Activated T-cell treated with anti-CD3 and anti-CD28 coated beads, Interleukin-2, amount 50 U/mL, for 24 hours (primary cell): ENCODE data around the gene FANCC.

Experiments
- DNase-seq: peaks from one replicate; pipeline ENCODE4 v3.0.0-alpha.2; 2020
- H3K27ac Mint-ChIP-seq: 2 replicates; pipeline ENCODE4 v1.8.0; 2020; ENCODE audit warnings: mild to moderate bottlenecking, mixed read lengths
- H3K27me3 Mint-ChIP-seq: 2 replicates; pipeline ENCODE4 v1.8.0; 2020; ENCODE audit warnings: mixed read lengths
- H3K36me3 Mint-ChIP-seq: 2 replicates; pipeline ENCODE4 v1.8.0; 2020; ENCODE audit warnings: low read depth, mixed read lengths
- H3K4me1 Mint-ChIP-seq: 2 replicates; pipeline ENCODE4 v1.8.0; 2020; ENCODE audit warnings: low read depth, mixed read lengths
- H3K4me3 Mint-ChIP-seq: 2 replicates; pipeline ENCODE4 v1.8.0; 2020; ENCODE audit warnings: mild to moderate bottlenecking, moderate library complexity, mixed read lengths
- H3K9me3 Mint-ChIP-seq: 2 replicates; pipeline ENCODE4 v1.8.0; 2020; ENCODE audit warnings: mixed read lengths

Gene FANCC

GRCh38 chr9:95082401-95083084, 235.0 kb downstream of the FANCC start:
- H3K4me3 Mint-ChIP-seq, result no peak overlapping the region
- H3K9me3 Mint-ChIP-seq, result no peaks in the 10 kb centered on the region

GRCh38 chr9:95081998-95082397, 235.5 kb downstream of the FANCC start:
- H3K4me1 Mint-ChIP-seq, result no peaks in the 10 kb centered on the region
- peaks cover 29% of the 10 kb centered on the region for H3K36me3 Mint-ChIP-seq
- no peak overlapping the region for H3K27ac Mint-ChIP-seq
- H3K9me3 Mint-ChIP-seq, result no peaks in the 10 kb centered on the region
- H3K27me3 Mint-ChIP-seq, result no peaks in the 10 kb centered on the region
- DNase-seq, result no peak
- H3K4me3 Mint-ChIP-seq, result no peak overlapping the region

More at GRCh38 chr9:95082401-95083084, 235.0 kb downstream of the FANCC start:
- no peaks in the 10 kb centered on the region for H3K4me1 Mint-ChIP-seq
- no peak overlapping the region for H3K27ac Mint-ChIP-seq
- DNase-seq, result no peak
- H3K36me3 Mint-ChIP-seq, result peaks cover 29% of the 10 kb centered on the region
- no peaks in the 10 kb centered on the region for H3K27me3 Mint-ChIP-seq

DNA sequence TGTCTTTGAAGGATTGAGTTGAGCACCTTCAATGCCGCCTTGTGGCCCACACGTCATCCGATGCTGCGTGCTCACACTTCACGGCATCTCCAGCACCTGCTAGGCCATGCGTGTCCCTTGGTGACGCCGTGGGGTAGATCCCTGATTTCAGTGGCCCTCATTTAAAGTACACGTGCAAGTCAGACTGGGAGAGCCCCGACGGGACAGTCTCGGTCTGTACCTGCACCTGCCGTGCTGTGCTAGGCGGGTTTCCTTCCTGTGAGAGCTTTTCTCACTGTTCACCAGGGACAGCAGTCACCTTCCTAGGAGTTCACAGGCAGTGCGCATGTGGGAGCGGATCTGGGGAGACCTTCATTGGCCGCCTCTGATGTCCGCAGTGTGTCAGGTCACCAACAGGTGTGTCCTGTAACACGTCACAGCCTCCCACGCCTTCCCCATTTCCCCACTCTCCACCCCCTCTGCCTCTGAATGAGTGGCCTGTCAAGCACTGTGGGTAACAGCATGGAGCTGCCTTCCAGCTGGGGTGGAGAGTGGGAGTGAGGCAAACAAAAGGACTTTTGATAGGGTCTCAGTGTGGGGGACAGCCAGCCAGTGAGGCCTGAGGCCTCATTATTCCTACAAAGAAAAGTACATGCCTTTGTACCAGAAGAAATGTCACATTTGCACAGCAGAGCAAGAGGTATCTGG, 236.4 kb downstream of the FANCC start:
- H3K27me3 Mint-ChIP-seq, result no peaks in the 10 kb centered on the region
- H3K4me3 Mint-ChIP-seq, result no peak overlapping the region
- DNase-seq, result no peak
- H3K36me3 Mint-ChIP-seq, result peaks cover 22% of the 10 kb centered on the region
- no peaks in the 10 kb centered on the region for H3K4me1 Mint-ChIP-seq
- H3K27ac Mint-ChIP-seq, result no peak overlapping the region
- no peaks in the 10 kb centered on the region for H3K9me3 Mint-ChIP-seq

GRCh38 chr9:95079461-95079860, 238.0 kb downstream of the FANCC start:
- no peaks in the 10 kb centered on the region for H3K27me3 Mint-ChIP-seq
- no peaks in the 10 kb centered on the region for H3K9me3 Mint-ChIP-seq
- H3K4me3 Mint-ChIP-seq, result no peak overlapping the region
- H3K27ac Mint-ChIP-seq, result no peak overlapping the region
- no peaks in the 10 kb centered on the region for H3K4me1 Mint-ChIP-seq
- peaks cover 17% of the 10 kb centered on the region for H3K36me3 Mint-ChIP-seq
- DNase-seq, result no peak

DNA sequence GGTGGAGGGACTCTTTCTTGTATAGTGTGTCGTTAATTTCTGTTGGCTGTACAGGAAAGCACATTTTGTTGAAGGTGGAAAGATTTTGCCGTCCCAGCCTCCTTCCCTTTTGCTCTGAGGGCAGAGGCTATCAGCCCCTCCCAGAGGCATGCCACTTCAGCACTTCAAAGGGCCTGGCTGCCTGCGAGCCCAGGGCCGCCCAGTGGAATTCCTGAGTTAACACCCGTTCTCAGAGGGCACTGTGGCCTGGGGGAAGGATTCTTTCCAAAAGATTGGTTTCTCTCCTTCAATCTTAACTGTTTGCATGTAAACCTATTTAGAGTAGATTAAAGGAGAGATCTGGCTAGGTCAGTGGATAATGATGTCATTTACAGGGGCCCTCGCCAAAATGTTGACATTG, 238.6 kb downstream of the FANCC start:
- Mint-ChIP-seq H3K27ac (no peak overlapping the region), H3K36me3 (peaks cover 17% of the 10 kb centered on the region), H3K4me1 (no peaks in the 10 kb centered on the region), H3K4me3 (no peak overlapping the region), H3K9me3 (no peaks in the 10 kb centered on the region), H3K27me3 (no peaks in the 10 kb centered on the region)
- no peak for DNase-seq

- peaks cover 15% of the 10 kb centered on the region for H3K36me3 Mint-ChIP-seq
- no peak overlapping the region for H3K27ac Mint-ChIP-seq
- H3K4me1 Mint-ChIP-seq, result no peaks in the 10 kb centered on the region
- no peaks in the 10 kb centered on the region for H3K9me3 Mint-ChIP-seq
- no peaks in the 10 kb centered on the region for H3K27me3 Mint-ChIP-seq
- no peak for DNase-seq
- no peak overlapping the region for H3K4me3 Mint-ChIP-seq
These were observed 239.0 kb downstream of the FANCC start for GRCh38 chr9:95078511-95078910.

- H3K27me3 Mint-ChIP-seq, result no peaks in the 10 kb centered on the region
- no peak overlapping the region for H3K4me3 Mint-ChIP-seq
- DNase-seq, result no peak
- H3K4me1 Mint-ChIP-seq, result no peaks in the 10 kb centered on the region
- peaks cover 12% of the 10 kb centered on the region for H3K36me3 Mint-ChIP-seq
- no peak overlapping the region for H3K27ac Mint-ChIP-seq
- H3K9me3 Mint-ChIP-seq, result no peaks in the 10 kb centered on the region
These were observed 239.6 kb downstream of the FANCC start for GRCh38 chr9:95077766-95078370.

DNA sequence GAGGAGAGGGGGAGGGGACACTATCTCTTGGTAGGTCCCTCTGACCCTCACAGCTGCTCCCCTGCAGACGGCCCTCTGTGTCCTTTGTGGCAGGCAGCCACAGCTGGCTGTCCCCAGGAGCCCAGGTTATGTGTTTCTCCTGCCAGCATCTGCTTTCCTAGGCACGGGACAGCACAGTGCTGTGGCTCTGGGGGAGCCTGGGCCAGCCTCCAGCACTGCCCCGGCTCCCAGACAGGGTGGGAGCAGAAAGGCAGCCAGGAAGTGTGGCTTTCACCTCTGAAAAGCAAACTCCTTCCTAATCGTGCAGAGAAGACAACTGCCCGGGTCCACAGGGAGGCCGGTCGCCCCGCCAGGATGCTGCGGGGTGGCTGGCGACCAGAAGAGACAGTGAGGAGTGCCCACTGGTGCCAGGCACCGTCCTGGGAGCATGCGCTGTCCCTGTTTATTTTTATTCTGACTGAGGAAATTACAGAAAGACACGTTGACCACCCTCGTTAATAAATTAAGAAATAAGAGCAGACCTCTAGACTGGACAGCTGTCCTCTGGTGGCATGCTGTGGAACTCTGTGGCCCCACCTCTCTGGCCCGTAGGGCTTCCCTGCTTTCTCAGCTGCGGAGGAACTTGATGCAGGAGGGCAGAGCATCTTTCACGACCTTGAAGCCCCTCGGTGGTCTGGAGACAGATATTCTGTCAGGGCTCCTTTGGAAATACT, 240.3 kb downstream of the FANCC start:
- DNase-seq, result no peak
- Mint-ChIP-seq H3K4me1 (no peaks in the 10 kb centered on the region), H3K27me3 (no peaks in the 10 kb centered on the region), H3K27ac (no peak overlapping the region), H3K9me3 (no peaks in the 10 kb centered on the region), H3K4me3 (no peak overlapping the region), H3K36me3 (peaks cover 6% of the 10 kb centered on the region)

DNA sequence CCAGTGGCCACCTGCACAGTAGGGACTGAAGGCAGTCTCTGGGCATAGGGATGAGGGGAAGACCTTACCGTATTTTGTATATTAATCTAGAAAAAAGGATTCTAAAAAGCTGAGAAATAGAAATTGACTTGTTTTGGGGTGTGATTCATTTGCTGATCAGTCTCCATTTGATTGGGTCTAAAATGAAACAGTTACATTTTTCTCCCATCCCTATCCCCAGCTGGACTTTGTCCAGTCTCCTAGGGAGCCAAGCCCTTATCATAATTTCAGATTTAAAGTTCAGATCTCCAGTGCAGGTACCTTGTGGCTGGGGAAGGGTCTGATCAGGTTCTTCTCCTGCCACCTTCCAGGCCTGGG, 240.8 kb downstream of the FANCC start:
- no peaks in the 10 kb centered on the region for H3K9me3 Mint-ChIP-seq
- H3K36me3 Mint-ChIP-seq, result peaks cover under 1% of the 10 kb centered on the region
- H3K4me1 Mint-ChIP-seq, result no peaks in the 10 kb centered on the region
- H3K27ac Mint-ChIP-seq, result no peak overlapping the region
- no peaks in the 10 kb centered on the region for H3K27me3 Mint-ChIP-seq
- H3K4me3 Mint-ChIP-seq, result no peak overlapping the region
- no peak for DNase-seq

- no peak overlapping the region for H3K4me3 Mint-ChIP-seq
- H3K36me3 Mint-ChIP-seq, result no peaks in the 10 kb centered on the region
- no peaks in the 10 kb centered on the region for H3K27me3 Mint-ChIP-seq
- no peaks in the 10 kb centered on the region for H3K4me1 Mint-ChIP-seq
- H3K27ac Mint-ChIP-seq, result no peak overlapping the region
- no peak for DNase-seq
- no peaks in the 10 kb centered on the region for H3K9me3 Mint-ChIP-seq
These were observed 241.8 kb downstream of the FANCC start for GRCh38 chr9:95075700-95076099.

- Mint-ChIP-seq H3K9me3 (no peaks in the 10 kb centered on the region), H3K27ac (no peak overlapping the region), H3K4me1 (no peaks in the 10 kb centered on the region), H3K27me3 (no peaks in the 10 kb centered on the region), H3K36me3 (no peaks in the 10 kb centered on the region), H3K4me3 (no peak overlapping the region)
- no peak for DNase-seq
These were observed 242.9 kb downstream of the FANCC start for GRCh38 chr9:95074632-95075031.

DNA sequence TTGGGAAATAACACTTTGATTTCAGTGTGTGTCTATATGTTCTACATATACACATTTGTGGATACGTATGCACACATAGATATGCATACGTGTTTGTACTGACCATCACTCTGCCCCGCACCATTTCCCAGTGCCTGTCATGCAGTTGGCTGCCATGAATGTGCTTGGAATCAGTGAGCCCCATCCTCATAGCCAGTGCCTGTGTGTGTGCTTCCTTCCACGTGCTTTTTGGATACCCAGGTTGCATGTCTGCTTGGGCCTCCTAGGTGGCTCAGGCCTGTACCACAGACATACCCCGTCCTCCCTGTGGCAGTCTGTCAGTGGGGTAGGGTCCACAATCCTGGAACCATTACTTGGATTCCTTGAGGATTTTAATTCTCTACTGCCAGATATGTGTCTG, 243.6 kb downstream of the FANCC start:
- Mint-ChIP-seq H3K9me3 (no peaks in the 10 kb centered on the region), H3K27ac (no peak overlapping the region), H3K36me3 (no peaks in the 10 kb centered on the region), H3K4me1 (no peaks in the 10 kb centered on the region), H3K27me3 (no peaks in the 10 kb centered on the region), H3K4me3 (no peak overlapping the region)
- no peak for DNase-seq

- Mint-ChIP-seq H3K36me3 (no peaks in the 10 kb centered on the region), H3K4me3 (no peak overlapping the region), H3K9me3 (no peaks in the 10 kb centered on the region), H3K27ac (no peak overlapping the region), H3K4me1 (no peaks in the 10 kb centered on the region), H3K27me3 (no peaks in the 10 kb centered on the region)
- no peak for DNase-seq
These were observed 244.4 kb downstream of the FANCC start for GRCh38 chr9:95073042-95073607.

DNA sequence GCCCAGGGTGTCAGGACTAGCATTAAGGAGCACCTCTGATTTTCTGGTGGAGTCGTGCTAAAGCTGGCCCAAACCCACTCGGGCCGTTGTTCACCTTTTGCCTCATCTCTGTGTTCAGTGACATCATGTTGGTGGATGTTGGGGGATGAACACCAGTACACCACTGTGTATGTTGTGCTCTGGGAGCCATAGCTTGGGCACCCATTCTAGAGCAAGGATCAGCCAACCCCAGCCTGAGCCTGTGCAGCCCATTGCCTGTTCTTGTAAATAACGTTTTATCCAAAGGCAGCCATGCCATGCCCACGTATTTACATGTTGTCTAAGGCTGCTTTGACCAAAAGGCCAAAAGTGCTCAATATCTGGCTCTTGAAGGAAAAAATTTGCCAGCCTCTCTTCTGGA, 245.6 kb downstream of the FANCC start:
- no peak overlapping the region for H3K27ac Mint-ChIP-seq
- no peaks in the 10 kb centered on the region for H3K36me3 Mint-ChIP-seq
- H3K4me3 Mint-ChIP-seq, result no peak overlapping the region
- no peak for DNase-seq
- no peaks in the 10 kb centered on the region for H3K9me3 Mint-ChIP-seq
- no peaks in the 10 kb centered on the region for H3K27me3 Mint-ChIP-seq
- H3K4me1 Mint-ChIP-seq, result no peaks in the 10 kb centered on the region
